NCI-H2196 (cell line): Measurements from ENCODE around the gene RIOK2.

ENCODE experiments used
- DNase-seq: peaks from one replicate; lab custom pipeline; 2025; ENCODE audit not compliant: unreplicated experiment; lab: John Stamatoyannopoulos, UW

Gene RIOK2

DNA sequence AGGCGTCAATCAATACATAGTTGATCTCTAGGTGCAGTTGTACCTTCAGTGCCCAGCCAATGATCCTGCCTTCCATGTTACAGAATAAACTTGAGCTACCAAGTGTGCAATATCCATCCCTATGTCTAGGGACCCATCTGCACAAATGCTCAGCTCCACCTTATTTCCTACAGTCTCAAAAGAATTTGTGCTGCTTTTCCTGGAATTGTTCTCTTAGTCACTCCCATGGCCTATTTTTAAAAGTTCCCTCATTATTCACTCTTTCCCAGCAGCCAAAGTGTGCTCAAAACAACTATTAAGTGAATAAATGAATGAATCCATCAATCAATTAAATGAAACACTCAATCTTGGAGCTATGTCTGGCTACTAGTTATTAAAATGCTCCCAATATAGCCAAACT, 55.3 kb downstream of the RIOK2 start:
- DNase-seq: no peak

DNA sequence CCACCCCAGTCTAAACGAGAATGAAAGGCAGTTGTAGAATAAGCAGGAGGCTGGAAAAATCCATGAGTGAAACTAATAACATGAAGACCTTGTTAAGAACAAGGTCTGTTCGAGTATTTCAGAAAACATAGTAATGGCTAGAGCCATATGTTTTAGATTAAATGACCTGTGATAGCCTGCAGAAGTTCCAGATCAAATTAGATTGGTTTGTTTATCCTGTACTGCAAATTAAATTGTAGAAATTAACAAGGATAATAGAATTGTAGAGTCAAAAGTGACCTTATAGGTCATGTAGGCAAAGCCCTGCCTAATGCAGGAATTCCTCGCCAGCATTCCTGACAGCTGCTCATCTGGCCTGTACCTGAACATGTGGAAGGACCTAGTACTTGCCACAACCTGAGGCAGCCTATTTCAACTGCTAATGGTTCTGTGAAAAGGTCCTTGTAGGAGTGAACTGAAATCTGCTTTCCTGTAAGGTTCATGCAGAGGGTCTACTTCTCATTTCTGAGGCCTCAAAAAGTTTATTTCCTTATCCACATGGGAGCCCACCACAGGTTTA, 57.8 kb downstream of the RIOK2 start:
- no peak for DNase-seq

DNA sequence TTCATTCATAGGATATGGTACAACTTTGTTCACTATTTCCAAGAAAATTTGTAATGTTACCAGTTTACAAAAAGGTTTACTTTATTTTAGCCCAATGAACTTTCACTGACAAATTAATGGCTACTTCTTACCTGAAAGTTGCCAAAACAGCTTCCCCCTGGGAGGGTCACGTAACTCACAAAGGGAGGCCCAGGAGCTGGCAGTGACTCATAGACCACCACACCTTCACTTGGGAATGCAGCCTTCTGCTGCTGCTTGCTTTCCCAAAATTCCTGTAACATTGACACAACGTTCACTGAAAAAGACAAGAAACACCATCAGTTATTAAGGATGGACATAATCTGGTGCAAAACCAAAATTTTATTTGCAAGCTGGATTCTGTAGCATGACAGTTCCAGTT, 58.7 kb downstream of the RIOK2 start:
- no peak for DNase-seq

DNA sequence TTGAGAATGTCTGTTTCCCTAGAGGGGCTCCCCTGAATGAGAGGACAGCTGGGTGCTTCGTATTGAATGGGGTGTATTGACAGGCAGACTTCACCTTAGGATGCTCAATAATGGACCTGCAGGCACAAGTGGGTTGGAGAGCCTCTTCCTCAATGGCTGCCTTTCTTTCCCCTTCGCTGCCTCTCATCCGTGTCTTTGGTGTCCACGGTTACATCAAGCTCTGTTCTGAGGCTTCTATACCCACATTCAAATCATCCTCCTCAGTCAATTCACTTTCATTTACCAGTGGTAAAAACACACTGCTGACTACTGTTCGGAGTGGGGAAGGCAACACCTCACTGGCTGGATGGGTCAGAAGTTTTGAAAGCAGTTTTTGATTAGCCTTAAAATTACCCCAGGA, 61.2 kb downstream of the RIOK2 start:
- DNase-seq: no peak

DNA sequence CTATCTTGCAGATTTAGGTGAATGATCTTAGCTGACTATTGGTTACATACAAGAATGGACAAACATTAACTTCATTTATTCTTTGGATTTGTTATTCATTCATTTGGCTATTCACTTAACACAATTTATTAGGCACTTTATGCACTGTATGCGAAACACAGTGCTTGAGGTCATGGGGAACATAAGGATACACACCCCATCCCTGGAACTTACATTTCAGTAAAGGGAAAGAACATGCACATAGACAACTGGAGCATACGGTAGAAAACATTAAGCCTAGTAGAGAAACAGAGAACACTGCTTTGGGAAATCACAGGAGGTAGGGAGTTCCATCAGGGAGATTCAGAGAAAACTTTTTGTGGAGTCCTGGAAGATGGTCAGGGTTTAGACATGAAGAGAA, 62.9 kb downstream of the RIOK2 start:
- DNase-seq: no peak

DNA sequence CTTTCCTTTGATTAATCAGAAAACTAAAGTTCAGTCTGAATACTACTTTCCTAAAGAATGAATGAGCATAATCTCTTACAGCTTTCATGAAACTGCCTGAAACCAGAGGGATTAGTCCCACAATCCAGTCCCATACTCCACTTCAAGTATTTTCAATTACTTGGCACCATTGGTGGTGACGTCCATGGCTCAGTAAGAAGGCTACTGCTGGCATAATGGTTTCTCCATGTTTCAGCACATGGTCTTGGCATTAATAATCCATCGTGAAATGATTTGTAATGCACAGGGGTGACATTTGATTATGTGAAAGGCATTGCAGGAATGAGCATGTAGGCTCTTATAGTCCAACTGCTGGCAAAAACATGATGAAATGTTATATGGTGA, 64.0 kb downstream of the RIOK2 start:
- DNase-seq: no peak

DNA sequence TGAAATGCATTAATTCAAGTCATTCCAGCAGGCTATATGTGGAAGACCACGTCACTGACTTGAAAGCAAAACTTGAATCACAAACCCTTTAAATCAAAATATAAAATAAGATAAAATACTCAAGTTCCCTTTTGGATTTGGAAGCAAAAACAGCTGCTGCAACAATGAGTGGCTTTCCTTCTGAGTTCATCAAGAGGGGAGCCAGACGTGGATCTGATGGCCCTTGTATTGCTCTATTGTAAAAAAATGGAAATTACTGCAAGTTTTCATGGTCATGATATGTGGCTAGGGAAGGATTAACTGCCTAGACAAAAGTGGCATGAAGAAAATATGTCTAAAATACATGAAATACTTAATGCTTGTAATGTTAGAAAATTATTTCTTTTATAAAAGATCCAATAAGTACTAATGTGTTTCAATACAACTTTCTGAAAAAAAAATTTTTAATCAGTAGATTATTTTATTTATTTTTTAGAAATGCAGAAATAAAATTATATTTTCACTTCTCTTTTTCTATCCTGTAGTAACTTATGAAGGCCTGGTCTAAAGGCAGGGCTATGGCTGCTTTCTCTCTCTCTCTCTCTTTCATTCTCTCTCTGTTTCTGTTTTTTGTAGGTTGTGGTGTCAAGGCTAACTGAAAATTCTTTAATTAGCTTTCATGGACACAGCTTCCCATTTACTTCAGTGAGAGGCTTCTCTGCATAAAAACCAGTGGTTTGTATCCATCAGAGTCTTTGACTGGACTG, 64.6 kb downstream of the RIOK2 start:
- DNase-seq: no peak

DNA sequence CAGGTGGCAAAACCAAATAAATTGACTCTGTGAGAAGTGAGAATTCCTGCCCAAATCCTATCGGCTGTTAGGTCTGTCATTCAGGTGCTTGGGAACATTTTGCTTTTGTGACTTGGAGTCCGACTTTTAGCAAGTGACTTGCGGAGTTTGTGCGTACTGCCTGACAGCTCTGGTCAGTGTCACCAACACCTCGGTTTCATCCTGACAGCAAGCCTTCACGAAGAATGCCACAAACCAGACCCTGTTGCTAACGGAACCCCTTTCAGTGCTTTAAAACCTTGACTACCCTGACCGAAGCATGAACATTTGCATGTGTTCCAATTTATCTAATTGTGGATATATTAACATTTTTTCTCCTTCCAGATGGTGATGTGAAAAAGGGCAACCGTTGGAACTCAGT, 67.1 kb downstream of the RIOK2 start:
- no peak for DNase-seq

DNA sequence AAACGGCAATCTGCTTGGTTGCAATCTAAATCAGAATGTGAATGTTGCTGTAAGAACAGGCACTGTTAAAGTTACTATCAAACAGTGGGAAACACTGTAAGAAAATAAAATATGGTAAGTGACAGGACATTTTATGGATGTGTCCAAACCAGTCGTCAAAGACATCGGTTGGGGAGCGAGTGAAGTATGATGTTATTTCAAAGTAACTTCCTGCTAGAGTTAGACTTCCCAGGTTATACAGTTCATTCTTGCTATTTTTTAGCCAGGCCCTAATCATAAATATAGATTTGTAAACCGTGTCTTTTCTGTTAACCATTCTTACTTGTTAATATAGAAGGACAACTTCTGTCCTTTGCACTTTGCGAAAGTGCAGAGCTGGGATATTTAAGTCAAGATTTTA, 70.8 kb downstream of the RIOK2 start:
- no peak for DNase-seq

DNA sequence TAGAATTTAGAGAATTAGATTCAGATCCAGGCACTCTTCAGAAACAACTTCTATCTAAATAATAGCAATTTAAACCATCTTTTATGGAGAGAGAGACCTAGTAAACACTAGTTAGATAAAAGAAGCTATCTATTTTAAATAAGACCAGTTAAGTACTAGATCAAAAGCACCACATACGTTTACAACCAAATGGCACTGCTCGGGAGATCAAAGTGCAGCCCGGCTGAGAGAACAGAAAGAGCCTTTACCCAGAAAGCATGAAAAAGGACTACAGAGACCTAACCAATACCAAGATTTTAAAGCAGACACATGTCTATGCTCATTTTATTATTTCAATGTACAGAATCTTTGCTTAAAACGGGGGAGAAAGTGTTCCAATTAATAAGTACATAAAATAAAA, 71.4 kb downstream of the RIOK2 start:
- DNase-seq: no peak

DNA sequence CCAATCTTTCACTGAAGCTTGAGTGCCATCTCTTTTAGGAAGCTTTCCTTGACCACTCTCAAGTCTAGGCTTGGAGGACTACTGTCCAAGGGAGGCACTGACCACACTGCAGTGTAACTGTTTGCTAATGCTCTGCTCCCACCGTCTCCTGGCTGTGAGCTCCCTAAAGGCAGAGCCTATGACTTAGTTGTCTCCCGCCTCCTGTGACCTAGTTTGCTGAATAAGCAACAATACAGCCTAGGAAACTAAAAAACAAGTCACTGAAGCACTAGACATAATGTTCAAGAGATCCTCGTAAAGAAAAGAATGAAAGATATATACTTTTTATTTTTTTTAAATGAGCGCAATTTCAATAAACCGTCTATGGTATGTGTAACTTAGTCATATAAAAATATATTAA, 72.0 kb downstream of the RIOK2 start:
- no peak for DNase-seq
